ENCODE results near the gene CDC42EP2. TPM values are rescaled to one million over a fixed set of nuclear protein-coding genes. Genes with fewer than 3 reads are reported as not detected.

Gene CDC42EP2
- total RNA-seq, 1 donor: 15.6 TPM

- peak within 1 kb of the TSS; percentile 82 for H2AFZ ChIP-seq (ENCODE audit: low read length)
- no peaks in the 10 kb centered on the region for H3K79me2 ChIP-seq (ENCODE audit: insufficient read depth, low read length)
- peaks cover 20% of the 10 kb centered on the region for H4K20me1 ChIP-seq (ENCODE audit: insufficient read depth, low read length)
- peaks cover 30% of the 10 kb centered on the region for H3K27me3 ChIP-seq (ENCODE audit: insufficient read depth, low read length)
- peak within 1 kb of the TSS; percentile 79 for H3K4me3 ChIP-seq (ENCODE audit: insufficient read depth, low read length)
- peaks cover 17% of the 10 kb centered on the region for H3K4me1 ChIP-seq (ENCODE audit: insufficient read depth, low read length)
- no peak for TF ChIP-seq CTCF (IDR thresholded peaks at IDR 0.05; ENCODE audit: extremely low read depth, low read depth, low read length)
- H3K4me2 ChIP-seq (ENCODE audit: insufficient read depth, low read length): peak within 1 kb of the TSS; percentile 99
- H3K36me3 ChIP-seq (ENCODE audit: insufficient read depth, low read length): peaks cover 37% of the 10 kb centered on the region
- DNase-seq (ENCODE audit: insufficient read length, low spot score, missing footprints): peak; percentile 100
- peak within 1 kb of the TSS; percentile 41 for H3K27ac ChIP-seq (ENCODE audit: low read depth, low read length)
- H3K9me3 ChIP-seq (ENCODE audit: low read depth, low read length): no peaks in the 10 kb centered on the region
Measured at GRCh38 chr11:65354265-65355012, 39.8 kb downstream of the CDC42EP2 start, which contains the start of gene TIGD3. TIGD3 (plus strand) TSS chr11:65354751; CDS start chr11:65355809, 1,058 bp downstream.

- no peak overlapping the region for H3K27ac ChIP-seq (ENCODE audit: low read depth, low read length)
- DNase-seq (ENCODE audit: insufficient read length, low spot score, missing footprints): no peak
- peaks cover 20% of the 10 kb centered on the region for H4K20me1 ChIP-seq (ENCODE audit: insufficient read depth, low read length)
- H3K4me1 ChIP-seq (ENCODE audit: insufficient read depth, low read length): peaks cover 17% of the 10 kb centered on the region
- no peaks in the 10 kb centered on the region for H3K79me2 ChIP-seq (ENCODE audit: insufficient read depth, low read length)
- peak overlapping the region; percentile 82 for H2AFZ ChIP-seq (ENCODE audit: low read length)
- H3K27me3 ChIP-seq (ENCODE audit: insufficient read depth, low read length): peaks cover 30% of the 10 kb centered on the region
- TF ChIP-seq CTCF (IDR thresholded peaks at IDR 0.05; ENCODE audit: extremely low read depth, low read depth, low read length): no peak
- H3K4me3 ChIP-seq (ENCODE audit: insufficient read depth, low read length): peak overlapping the region; percentile 79
- H3K9me3 ChIP-seq (ENCODE audit: low read depth, low read length): no peaks in the 10 kb centered on the region
- H3K36me3 ChIP-seq (ENCODE audit: insufficient read depth, low read length): peaks cover 31% of the 10 kb centered on the region
- peak overlapping the region; percentile 99 for H3K4me2 ChIP-seq (ENCODE audit: insufficient read depth, low read length)
Measured at GRCh38 chr11:65355013-65355775, 40.5 kb downstream of the CDC42EP2 start.

GRCh38 chr11:65355776-65356393 lies 41.2 kb downstream of the CDC42EP2 start:
- peak overlapping the region; percentile 61 for H3K4me3 ChIP-seq (ENCODE audit: insufficient read depth, low read length)
- peaks cover 17% of the 10 kb centered on the region for H3K4me1 ChIP-seq (ENCODE audit: insufficient read depth, low read length)
- TF ChIP-seq CTCF (IDR thresholded peaks at IDR 0.05; ENCODE audit: extremely low read depth, low read depth, low read length): no peak
- H3K27me3 ChIP-seq (ENCODE audit: insufficient read depth, low read length): peaks cover 30% of the 10 kb centered on the region
- peak overlapping the region; percentile 99 for H3K4me2 ChIP-seq (ENCODE audit: insufficient read depth, low read length)
- H3K9me3 ChIP-seq (ENCODE audit: low read depth, low read length): no peaks in the 10 kb centered on the region
- peaks cover 24% of the 10 kb centered on the region for H3K36me3 ChIP-seq (ENCODE audit: insufficient read depth, low read length)
- no peak overlapping the region for H3K27ac ChIP-seq (ENCODE audit: low read depth, low read length)
- peaks cover 20% of the 10 kb centered on the region for H4K20me1 ChIP-seq (ENCODE audit: insufficient read depth, low read length)
- no peaks in the 10 kb centered on the region for H3K79me2 ChIP-seq (ENCODE audit: insufficient read depth, low read length)
- H2AFZ ChIP-seq (ENCODE audit: low read length): peak overlapping the region; percentile 82
- DNase-seq (ENCODE audit: insufficient read length, low spot score, missing footprints): peak; percentile 91

All from osteoblast (primary cell).